ENCODE results near the gene XRCC1. TPM values are rescaled to one million over a fixed set of nuclear protein-coding genes. Genes with fewer than 3 reads are reported as not detected.

The XRCC1 gene
- total and polyA plus RNA-seq, 2 of the 8 experiments (the other 6 are each of a cell fraction or from before 2014, with no cell fraction given): 42.5 to 44.4 TPM

DNA sequence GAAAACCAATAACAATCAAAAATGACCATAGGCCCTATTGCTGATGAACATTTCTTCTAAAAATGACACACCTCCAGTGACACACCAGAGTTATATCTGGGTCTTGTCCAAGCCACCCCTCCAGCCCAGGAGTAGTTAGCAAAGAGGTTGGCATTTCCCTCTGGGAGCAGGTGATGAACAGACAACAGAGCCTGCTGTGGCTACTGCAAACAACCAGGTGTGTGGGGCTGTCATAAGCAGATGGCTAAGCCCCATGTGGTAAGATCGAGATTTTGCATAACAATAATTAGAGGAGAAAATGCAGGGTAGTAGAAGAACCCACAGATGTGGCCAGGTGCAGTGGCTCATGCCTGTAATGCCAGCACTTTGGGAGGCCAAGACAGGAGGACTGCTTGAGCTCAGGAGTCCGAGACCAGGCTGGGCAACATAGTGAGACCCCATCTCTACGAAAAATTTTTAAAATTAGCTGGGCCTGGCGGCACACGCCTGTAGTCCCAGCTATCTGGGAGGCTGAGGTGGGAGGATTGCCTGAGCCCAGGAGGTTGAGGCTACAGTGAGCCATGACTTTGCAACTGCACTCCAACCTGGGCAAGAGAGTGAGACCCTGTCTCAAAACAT lies 5.0 kb downstream of the XRCC1 start:
- H2BK15ac ChIP-seq (ENCODE audit: low read length): no peak overlapping the region
- no peak overlapping the region for H3K18ac ChIP-seq (ENCODE audit: extremely low read depth, low read length)
- peaks cover 0 to 4% of the 10 kb centered on the region in 2 experiments for H4K20me1 ChIP-seq (replicated peaks in 1 of 2; ENCODE audit: control insufficient read depth in 1 of 2, insufficient read depth in 2 of 2, low read length in 2 of 2)
- no peaks in the 10 kb centered on the region for H3K27me3 ChIP-seq (replicated peaks in 1 of 4; ENCODE audit: control insufficient read depth in 3 of 4, extremely low read depth in 1 of 4, insufficient read depth in 3 of 4, low read length in 3 of 4)
- no peak for FAIRE-seq
- no peak overlapping the region for H3K14ac ChIP-seq (ENCODE audit: insufficient read length)
- H4K91ac ChIP-seq (replicated peaks; ENCODE audit: insufficient read length, low read length): no peak overlapping the region
- H2BK20ac ChIP-seq (ENCODE audit: low read length): no peak overlapping the region
- no peak overlapping the region for H2AFZ ChIP-seq (ENCODE audit: low read length)
- peaks cover 7% of the 10 kb centered on the region for H3K79me1 ChIP-seq (ENCODE audit: low read depth, low read length)
- no peak overlapping the region for H2BK120ac ChIP-seq (replicated peaks; ENCODE audit: low read depth, low read length)
- DNase-seq (ENCODE audit: low read depth in 1 of 2, low spot score in 2 of 2): no peak
- no peak overlapping the region for H2BK12ac ChIP-seq (ENCODE audit: low read depth, low read length)
- no peak overlapping the region for H2AK5ac ChIP-seq (ENCODE audit: low read depth, low read length)
- no peaks in the 10 kb centered on the region for H3K9me3 ChIP-seq (ENCODE audit: insufficient read depth in 2 of 2, low read depth in 1 of 2, low read length in 1 of 2)
- H3K56ac ChIP-seq (replicated peaks; ENCODE audit: insufficient read length, low read depth, low read length): no peak overlapping the region
- peak overlapping the region in 1 of 2 experiments; percentile 18; a peak in 1 of 4 replicates for H3K4me2 ChIP-seq (ENCODE audit: insufficient read depth in 1 of 2, low read depth in 2 of 2, low read length in 2 of 2)
- no peak overlapping the region for H3K4me3 ChIP-seq (ENCODE audit: extremely low read depth in 1 of 4, insufficient read depth in 2 of 4, low read depth in 3 of 4, low read length in 4 of 4)
- 87% methylated on average over 5 of the region's 5 CpGs; no CpG with 5 or more reads in 1 of the 2 experiments for WGBS, 2 experiments (ENCODE audit: extremely low coverage in 1 of 2, insufficient coverage in 1 of 2, insufficient read length in 1 of 2, insufficient replicate concordance in 2 of 2, low coverage in 1 of 2, low lambda C conversion rate in 2 of 2, missing lambda C conversion rate in 1 of 2)
- H3K27ac ChIP-seq (ENCODE audit: low read depth, low read length): 0 out of 2 replicates have a peak overlapping the region, but pooled peaks have one; percentile 38
- no peak overlapping the region for H4K5ac ChIP-seq (ENCODE audit: insufficient read length, low read depth, low read length)
- no peak overlapping the region for H4K8ac ChIP-seq (ENCODE audit: extremely low read depth, insufficient read depth, low read length)
- H3K23ac ChIP-seq (ENCODE audit: insufficient read length): no peak overlapping the region
- POLR2A ChIA-PET (ENCODE audit: partially characterized antibody): interaction anchor here (1.1 to 1.7 kb wide), 4 partner anchors 10 to 44 kb away, joined by 3 to 7 read pairs (median 4); partner anchors contain the start of gene ZNF575
- H2BK5ac ChIP-seq (ENCODE audit: low read depth, low read length): no peak overlapping the region
- CTCF ChIA-PET (ENCODE audit: partially characterized antibody): interaction anchor here (1.0 to 9.3 kb wide), 7 partner anchors 7 to 89 kb away, joined by 3 to 82 read pairs (median 4); no protein-coding TSS in a partner anchor
- H3K79me2 ChIP-seq (ENCODE audit: control insufficient read depth in 1 of 2, insufficient read depth in 2 of 2, low read length in 2 of 2): peaks cover 0 to 10% of the 10 kb centered on the region in 2 experiments; a peak in 2 of 4 replicates
- no peak overlapping the region for H3K9ac ChIP-seq (replicated peaks in 1 of 4; ENCODE audit: extremely low read depth in 1 of 4, low read depth in 3 of 4, low read length in 3 of 4)
- H3K4me1 ChIP-seq (replicated peaks in 1 of 4; ENCODE audit: control insufficient read depth in 3 of 4, insufficient read depth in 4 of 4, low read length in 3 of 4): peaks cover 0 to 9% (median 4%) of the 10 kb centered on the region in 4 experiments; a peak in 4 of 7 replicates
- H3K23me2 ChIP-seq (ENCODE audit: low read depth, low read length): peaks cover 6% of the 10 kb centered on the region
- H3K4ac ChIP-seq (replicated peaks; ENCODE audit: insufficient read length, low read depth, low read length): no peak overlapping the region
- no peaks in the 10 kb centered on the region; a peak in 2 of 8 replicates for H3K36me3 ChIP-seq (ENCODE audit: control insufficient read depth in 2 of 4, insufficient read depth in 4 of 4, low read length in 3 of 4)
- TF ChIP-seq, protein P1, sequence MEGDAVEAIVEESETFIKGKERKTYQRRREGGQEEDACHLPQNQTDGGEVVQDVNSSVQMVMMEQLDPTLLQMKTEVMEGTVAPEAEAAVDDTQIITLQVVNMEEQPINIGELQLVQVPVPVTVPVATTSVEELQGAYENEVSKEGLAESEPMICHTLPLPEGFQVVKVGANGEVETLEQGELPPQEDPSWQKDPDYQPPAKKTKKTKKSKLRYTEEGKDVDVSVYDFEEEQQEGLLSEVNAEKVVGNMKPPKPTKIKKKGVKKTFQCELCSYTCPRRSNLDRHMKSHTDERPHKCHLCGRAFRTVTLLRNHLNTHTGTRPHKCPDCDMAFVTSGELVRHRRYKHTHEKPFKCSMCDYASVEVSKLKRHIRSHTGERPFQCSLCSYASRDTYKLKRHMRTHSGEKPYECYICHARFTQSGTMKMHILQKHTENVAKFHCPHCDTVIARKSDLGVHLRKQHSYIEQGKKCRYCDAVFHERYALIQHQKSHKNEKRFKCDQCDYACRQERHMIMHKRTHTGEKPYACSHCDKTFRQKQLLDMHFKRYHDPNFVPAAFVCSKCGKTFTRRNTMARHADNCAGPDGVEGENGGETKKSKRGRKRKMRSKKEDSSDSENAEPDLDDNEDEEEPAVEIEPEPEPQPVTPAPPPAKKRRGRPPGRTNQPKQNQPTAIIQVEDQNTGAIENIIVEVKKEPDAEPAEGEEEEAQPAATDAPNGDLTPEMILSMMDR (IDR thresholded peaks at IDR 0.05; ENCODE audit: control extremely low read depth in 1 of 3, insufficient read depth in 1 of 3, low read depth in 1 of 3, low read length in 3 of 3): no peak
- TF ChIP-seq GTF2F1 (IDR thresholded peaks at IDR 0.05; ENCODE audit: borderline replicate concordance, low read depth, low read length) (no peak), JUN (IDR thresholded peaks at IDR 0.05; ENCODE audit: low read depth, low read length) (no peak), CHD2 (IDR thresholded peaks at IDR 0.05; ENCODE audit: low read length) (no peak), NANOG (IDR thresholded peaks at IDR 0.05; ENCODE audit: insufficient read depth, low read depth, low read length, poor library complexity, severe bottlenecking) (peak; percentile 41), EP300 (IDR thresholded peaks at IDR 0.05; ENCODE audit: borderline replicate concordance in 1 of 2, low read depth in 2 of 2, low read length in 2 of 2) (peak in 1 of 2 experiments; percentile 59; a peak in 1 of 3 replicates), RAD21 (IDR thresholded peaks at IDR 0.05 in 1 of 2, conservative IDR thresholded peaks at IDR 0.05 in 1 of 2; ENCODE audit: low read depth in 2 of 2, low read length in 2 of 2) (no peak), YY1 (IDR thresholded peaks at IDR 0.05; ENCODE audit: low read depth, low read length) (no peak), CHD1 (IDR thresholded peaks at IDR 0.05; ENCODE audit: low read depth, low read length) (no peak)
